HCT116 (cell line): ENCODE results near the gene KRTAP1-5. TPM values are rescaled to one million over a fixed set of nuclear protein-coding genes. Genes with fewer than 3 reads are reported as not detected.

ENCODE experiments used
- ATAC-seq: fragments of 200-7000 bp; cut with Tn5 transposase; 2 replicates; pipeline ENCODE4 v1.9.1; 2020; ENCODE audit warnings: mild to moderate bottlenecking, moderate library complexity
- BruUV-seq: library from RNA; stranded (reverse); fragments of 400-500 nt; replicated peaks from 2 replicates; lab custom pipeline; 2021; lab: Mats Ljungman, UMichigan
- CTCF ChIA-PET: fragments of 300-600 bp; sonication (Branson Sonifier 250); formaldehyde crosslinking; loops from one replicate; lab custom pipeline; 2021; ENCODE audit warnings: antibody characterized with exemption; lab: Charles Lee
- POLR2A ChIA-PET: fragments of 300-600, 350-600 bp; sonication (Branson Sonifier 250); formaldehyde crosslinking; loops from one replicate; lab custom pipeline; 2021; ENCODE audit warnings: antibody characterized with exemption; lab: Charles Lee
- RAD21 ChIA-PET, 2 experiments: fragments of 300-600 bp; sonication (Branson Sonifier 250); formaldehyde crosslinking; loops; one replicate each; lab custom pipeline; 2023; ENCODE audit warnings: low total read pairs in 2 of 2; ENCODE audit not compliant: uncharacterized antibody in 2 of 2, unreplicated experiment in 2 of 2, low non-redundant PET in 1 of 2; lab: Charles Lee
- DNase-seq: peaks from one replicate; pipeline ENCODE4 v3.0.0-alpha.2; 2010; ENCODE audit warnings: low read depth, low spot score
- H2AFZ ChIP-seq: fragments of 200-600 bp; shearing (Covaris generic), sonication (generic); 2 replicates; pipeline ENCODE4 v1.6.1; 2017; ENCODE audit warnings: low read depth, mixed run types, mixed read lengths, antibody characterized with exemption, low read length; ENCODE audit not compliant: poor library complexity, severe bottlenecking
- H3K27ac ChIP-seq: 2 replicates; pipeline ENCODE4 v1.5.1; 2012; ENCODE audit warnings: low read depth, low read length
- H3K27me3 ChIP-seq: fragments of 200-600 bp; sonication (generic); 2 replicates; pipeline ENCODE4 v1.6.1; 2016; ENCODE audit warnings: mixed run types, low read length, mixed read lengths; ENCODE audit not compliant: insufficient read depth
- H3K36me3 ChIP-seq, 2 experiments: fragments of 200-500 bp in 1 of 2; fragments of 200-600 bp in 1 of 2; sonication (Bioruptor generic) in 1 of 2; sonication (generic) in 1 of 2; 2 replicates each; pipeline versions ENCODE4 v1.5.1 to v1.6.1; 2014 to 2016; ENCODE audit warnings: low read length in 2 of 2, inconsistent platforms in 1 of 2, mixed read lengths in 1 of 2, mixed run types in 1 of 2; ENCODE audit not compliant: insufficient read depth in 2 of 2, control insufficient read depth in 1 of 2
- H3K4me1 ChIP-seq, 2 experiments: fragments of 200-600 bp in 1 of 2; sonication (generic) in 1 of 2; 2 replicates each; pipeline versions ENCODE4 v1.5.1 to v1.6.1; 2012 to 2017; ENCODE audit warnings: low read length in 2 of 2, inconsistent platforms in 1 of 2, mild to moderate bottlenecking in 1 of 2, mixed read lengths in 1 of 2, mixed run types in 1 of 2, moderate library complexity in 1 of 2; ENCODE audit not compliant: insufficient read depth in 2 of 2, control insufficient read depth in 1 of 2
- H3K4me2 ChIP-seq: fragments of 200-600 bp; sonication (generic); 2 replicates; pipeline ENCODE4 v1.6.1; 2017; ENCODE audit warnings: mixed run types, low read length, mixed read lengths
- H3K4me3 ChIP-seq, 2 experiments: fragments of 200-600 bp in 1 of 2; sonication (generic) in 1 of 2; replicated peaks in 1 of 2; 2 replicates each; pipeline ENCODE4 v1.5.1; 2011 to 2016; ENCODE audit warnings: low read length in 2 of 2, control low read depth in 1 of 2, low read depth in 1 of 2, mild to moderate bottlenecking in 1 of 2, mixed read lengths in 1 of 2, mixed run types in 1 of 2
- H3K79me2 ChIP-seq: fragments of 200-600 bp; sonication (generic); 2 replicates; pipeline ENCODE4 v1.6.1; 2017; ENCODE audit warnings: mild to moderate bottlenecking, mixed run types, low read length, moderate library complexity, mixed read lengths; ENCODE audit not compliant: insufficient read depth
- H3K9ac ChIP-seq: fragments of 200-600 bp; sonication (generic); 2 replicates; pipeline ENCODE4 v1.6.1; 2016; ENCODE audit warnings: low read length, mixed read lengths
- H3K9me2 ChIP-seq: fragments of 200-600 bp; sonication (generic), shearing (Covaris generic); 2 replicates; pipeline ENCODE4 v1.6.1; 2017; ENCODE audit warnings: mixed run types, mild to moderate bottlenecking, moderate library complexity; ENCODE audit not compliant: insufficient read depth
- H3K9me3 ChIP-seq, 2 experiments: fragments of 200-500 bp in 1 of 2; fragments of 200-600 bp in 1 of 2; sonication (Bioruptor generic) in 1 of 2; sonication (generic) in 1 of 2; 2 replicates each; pipeline ENCODE4 v1.6.1; 2014 to 2017; ENCODE audit warnings: low read length in 2 of 2, mixed read lengths in 2 of 2, inconsistent platforms in 1 of 2, low read depth in 1 of 2, mild to moderate bottlenecking in 1 of 2, mixed run types in 1 of 2, moderate library complexity in 1 of 2; ENCODE audit not compliant: control insufficient read depth in 1 of 2, insufficient read depth in 1 of 2
- H4K20me1 ChIP-seq: fragments of 200-600 bp; sonication (generic), shearing (Covaris generic); 2 replicates; pipeline ENCODE4 v1.6.1; 2017; ENCODE audit warnings: mixed run types, mild to moderate bottlenecking, moderate library complexity; ENCODE audit not compliant: insufficient read depth
- CEBPB ChIP-seq: IDR thresholded peaks from 2 replicates; pipeline ENCODE4 v1.6.1; 2012; ENCODE audit warnings: low read depth
- CTCF ChIP-seq, 3 experiments: fragments of 200-600 bp in 1 of 3; sonication (generic) in 1 of 3; IDR thresholded peaks in 2 of 3; conservative IDR thresholded peaks in 1 of 3; 2 replicates each; pipeline ENCODE4 v1.5.1; 2012 to 2017; ENCODE audit warnings: low read depth in 2 of 3, low read length in 2 of 3, antibody characterized with exemption in 1 of 3, borderline replicate concordance in 1 of 3, control low read depth in 1 of 3, mild to moderate bottlenecking in 1 of 3, mixed read lengths in 1 of 3, mixed run types in 1 of 3, moderate library complexity in 1 of 3; ENCODE audit not compliant: insufficient read depth in 1 of 3
- ELF1 ChIP-seq: IDR thresholded peaks from 2 replicates; pipeline ENCODE4 v1.6.1; 2012; ENCODE audit warnings: low read depth, borderline replicate concordance
- SRF ChIP-seq: IDR thresholded peaks from 2 replicates; pipeline ENCODE4 v1.6.1; 2012; ENCODE audit warnings: low read depth
- intact Hi-C: fragments of 100-400 bp; cut with micrococcal nuclease; formaldehyde crosslinking; loops from 2 replicates; pipeline ENCODE4 v1.10.0; 2022
- total RNA-seq: library from RNA; stranded (reverse); gene quantifications from one replicate; pipeline ENCODE4 v1.2.1, GENCODE V29; 2021; ENCODE audit not compliant: unreplicated experiment

The KRTAP1-5 gene
- total RNA-seq, 1 experiment from 2014 or later, result not detected

GRCh38 chr17:41013606-41014005, 13.4 kb downstream of the KRTAP1-5 start:
- peak overlapping the region; percentile 17 for H2AFZ ChIP-seq
- no peak overlapping the region for H3K4me2 ChIP-seq
- no peaks in the 10 kb centered on the region for H3K36me3 ChIP-seq
- H3K9me3 ChIP-seq, result no peaks in the 10 kb centered on the region
- no peak overlapping the region for H3K27ac ChIP-seq
- no peak for ATAC-seq
- no peaks in the 10 kb centered on the region for H3K27me3 ChIP-seq
- no peaks in the 10 kb centered on the region for H3K9me2 ChIP-seq
- peaks cover 0 to 6% of the 10 kb centered on the region in 2 experiments; a peak in 1 of 4 replicates for H3K4me1 ChIP-seq
- TF ChIP-seq CEBPB (0 out of 2 replicates have a peak, but pooled peaks have one; percentile 25), ELF1 (no peak)
- POLR2A ChIA-PET, result no interaction called here
- CTCF ChIA-PET, result no interaction called here
- DNase-seq, result no peak
- no peaks in the 10 kb centered on the region for H3K79me2 ChIP-seq
- RAD21 ChIA-PET, result no interaction called here
- intact Hi-C loops, result no loop called here
- H3K4me3 ChIP-seq, result no peak overlapping the region
- no peaks in the 10 kb centered on the region for H4K20me1 ChIP-seq
- BruUV-seq, result no TSS peak
- no peak overlapping the region for H3K9ac ChIP-seq

GRCh38 chr17:41013181-41013580, 13.8 kb downstream of the KRTAP1-5 start:
- DNase-seq, result no peak

More at GRCh38 chr17:41013181-41013580, 13.8 kb downstream of the KRTAP1-5 start:
- peaks cover 0 to 6% of the 10 kb centered on the region in 2 experiments; a peak in 1 of 4 replicates for H3K4me1 ChIP-seq
- H4K20me1 ChIP-seq, result no peaks in the 10 kb centered on the region
- no peak for ATAC-seq
- no peak overlapping the region for H3K27ac ChIP-seq
- TF ChIP-seq CTCF (IDR thresholded peaks at IDR 0.05 in 2 of 3, conservative IDR thresholded peaks at IDR 0.05 in 1 of 3; ENCODE audit: borderline replicate concordance in 1 of 3, insufficient read depth in 1 of 3, low read depth in 2 of 3, low read length in 2 of 3), result no peak
- TF ChIP-seq SRF, result no peak
- no peak for TF ChIP-seq CEBPB
- H3K9me2 ChIP-seq, result no peaks in the 10 kb centered on the region
- no peaks in the 10 kb centered on the region for H3K9me3 ChIP-seq
- no peaks in the 10 kb centered on the region for H3K79me2 ChIP-seq
- ChIA-PET RAD21 (no interaction called here), CTCF (no interaction called here), POLR2A (no interaction called here)
- peak overlapping the region; percentile 17 for H2AFZ ChIP-seq
- BruUV-seq, result no TSS peak
- H3K9ac ChIP-seq, result no peak overlapping the region
- no peaks in the 10 kb centered on the region for H3K27me3 ChIP-seq
- H3K4me2 ChIP-seq, result no peak overlapping the region
- no peaks in the 10 kb centered on the region for H3K36me3 ChIP-seq
- H3K4me3 ChIP-seq, result no peak overlapping the region
- intact Hi-C loops, result no loop called here
